ENCODE results near the gene EMC10.

Gene EMC10

GRCh38 chr19:50458396-50459066 lies 17.8 kb upstream of the EMC10 start:
- Histone ChIP-seq H2AFZ (no peak overlapping the region), H3K9me3 (ENCODE audit: control insufficient read depth, low read length) (no peaks in the 10 kb centered on the region), H3K4me2 (ENCODE audit: low read length) (no peak overlapping the region), H3K79me2 (no peaks in the 10 kb centered on the region), H3K4me3 (ENCODE audit: low read depth, low read length) (no peak overlapping the region), H3K9ac (no peak overlapping the region), H3K4me1 (no peaks in the 10 kb centered on the region), H3K36me3 (ENCODE audit: control insufficient read depth, insufficient read depth, low read length) (no peaks in the 10 kb centered on the region), H3K27me3 (ENCODE audit: control insufficient read depth, insufficient read depth, low read length) (no peaks in the 10 kb centered on the region), H3K27ac (no peak overlapping the region)
- TF ChIP-seq CTCF (IDR thresholded peaks at IDR 0.05) = no peak

GRCh38 chr19:50459067-50459456 lies 17.2 kb upstream of the EMC10 start:
- H3K4me3 ChIP-seq (ENCODE audit: low read depth, low read length) = no peak overlapping the region
- no peak overlapping the region for H3K9ac ChIP-seq
- no peaks in the 10 kb centered on the region for H3K36me3 ChIP-seq (ENCODE audit: control insufficient read depth, insufficient read depth, low read length)
- no peaks in the 10 kb centered on the region for H3K79me2 ChIP-seq
- no peaks in the 10 kb centered on the region for H3K4me1 ChIP-seq
- no peaks in the 10 kb centered on the region for H3K9me3 ChIP-seq (ENCODE audit: control insufficient read depth, low read length)
- H3K27me3 ChIP-seq (ENCODE audit: control insufficient read depth, insufficient read depth, low read length) = no peaks in the 10 kb centered on the region
- H3K27ac ChIP-seq = no peak overlapping the region
- H2AFZ ChIP-seq = no peak overlapping the region
- H3K4me2 ChIP-seq (ENCODE audit: low read length) = no peak overlapping the region
- no peak for TF ChIP-seq CTCF (IDR thresholded peaks at IDR 0.05)

DNA sequence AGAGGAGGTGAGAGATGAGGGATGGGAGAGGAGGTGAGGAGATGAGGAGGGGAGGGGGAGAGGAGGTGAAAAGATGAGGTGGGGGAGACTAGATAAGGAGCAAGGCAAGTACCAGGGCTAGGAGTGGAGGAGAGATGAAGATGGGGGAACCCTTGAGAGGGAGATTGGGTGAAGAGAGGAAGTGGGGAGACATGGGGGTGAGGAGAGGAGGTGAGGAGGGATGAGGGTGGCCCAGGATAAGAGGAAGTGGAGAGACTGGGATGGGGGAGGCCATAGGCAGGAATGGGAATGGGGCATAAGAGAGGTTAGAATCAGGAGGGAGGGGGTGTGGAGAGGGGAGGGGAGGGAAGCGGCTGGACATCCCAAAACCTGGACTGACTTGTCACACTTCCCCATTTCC lies 16.7 kb upstream of the EMC10 start:
- H3K4me3 ChIP-seq (ENCODE audit: low read depth, low read length) = no peak overlapping the region
- no peak for TF ChIP-seq CTCF (IDR thresholded peaks at IDR 0.05)
- H3K9ac ChIP-seq = no peak overlapping the region
- H3K9me3 ChIP-seq (ENCODE audit: control insufficient read depth, low read length) = no peaks in the 10 kb centered on the region
- no peak overlapping the region for H3K27ac ChIP-seq
- H3K4me1 ChIP-seq = no peaks in the 10 kb centered on the region
- H3K79me2 ChIP-seq = no peaks in the 10 kb centered on the region
- no peak overlapping the region for H2AFZ ChIP-seq
- no peaks in the 10 kb centered on the region for H3K36me3 ChIP-seq (ENCODE audit: control insufficient read depth, insufficient read depth, low read length)
- H3K27me3 ChIP-seq (ENCODE audit: control insufficient read depth, insufficient read depth, low read length) = no peaks in the 10 kb centered on the region
- H3K4me2 ChIP-seq (ENCODE audit: low read length) = no peak overlapping the region

DNA sequence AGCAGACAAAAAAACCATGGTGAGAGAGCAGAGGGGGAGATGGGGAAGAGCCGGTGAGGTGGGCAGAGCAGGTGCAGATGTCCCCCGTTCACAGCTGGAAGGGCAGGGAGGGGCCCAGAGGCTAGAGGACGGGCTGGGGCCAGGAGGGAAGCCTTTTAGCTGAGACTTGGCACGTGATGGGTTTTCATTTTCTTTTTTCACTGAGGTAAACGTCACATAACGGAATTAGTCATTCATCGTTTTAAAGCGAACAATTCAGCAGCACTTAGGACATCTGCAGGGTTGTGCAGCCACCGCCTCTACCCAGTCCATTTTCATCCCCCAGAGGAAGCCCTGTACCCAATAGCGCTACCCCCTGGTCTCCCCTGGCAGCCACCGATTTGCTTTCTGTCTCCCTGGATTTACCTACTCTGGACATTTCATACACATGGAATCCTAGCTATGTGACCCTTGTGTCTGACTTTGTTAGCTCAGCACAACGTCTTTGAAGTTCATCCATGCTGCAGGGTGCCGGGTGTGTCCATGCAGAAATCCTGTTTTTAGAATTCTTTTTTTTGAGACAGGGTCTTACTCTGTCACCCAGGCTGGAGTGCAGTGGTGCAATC lies 16.0 kb upstream of the EMC10 start:
- Histone ChIP-seq H3K79me2 (no peaks in the 10 kb centered on the region), H3K9ac (no peak overlapping the region), H3K36me3 (ENCODE audit: control insufficient read depth, insufficient read depth, low read length) (no peaks in the 10 kb centered on the region), H3K9me3 (ENCODE audit: control insufficient read depth, low read length) (no peaks in the 10 kb centered on the region), H3K4me2 (ENCODE audit: low read length) (no peak overlapping the region), H3K27ac (no peak overlapping the region), H2AFZ (no peak overlapping the region), H3K4me1 (no peaks in the 10 kb centered on the region), H3K4me3 (ENCODE audit: low read depth, low read length) (no peak overlapping the region), H3K27me3 (ENCODE audit: control insufficient read depth, insufficient read depth, low read length) (no peaks in the 10 kb centered on the region)
- TF ChIP-seq CTCF (IDR thresholded peaks at IDR 0.05) = no peak
